DMS153 treated with DMSO at 0.1 percent for 48 hours (cell line): Measurements from ENCODE around the gene STAB2.

Experiments
- DNase-seq: peaks from one replicate; lab custom pipeline; 2025; ENCODE audit not compliant: unreplicated experiment; lab: John Stamatoyannopoulos, UW

The STAB2 gene

DNA sequence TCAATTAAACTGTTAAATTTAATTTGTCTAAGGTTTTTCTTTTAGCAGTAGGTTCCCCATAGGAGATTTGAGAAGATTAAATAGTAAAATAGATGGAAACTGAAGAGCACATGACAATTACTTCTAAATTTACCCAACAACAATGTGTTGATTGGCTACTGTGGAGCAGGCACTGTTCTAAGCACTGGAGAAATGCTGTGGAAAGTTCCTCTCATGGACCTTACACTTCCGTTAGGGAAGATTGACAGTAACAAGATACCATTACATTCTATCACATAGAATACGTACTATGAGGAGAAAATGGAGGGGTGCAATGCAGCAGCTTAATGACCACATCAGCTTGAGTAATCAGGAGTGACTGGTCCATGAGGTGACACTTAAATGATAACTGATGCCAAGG, 8.1 kb upstream of the STAB2 start:
- DNase-seq, result no peak

DNA sequence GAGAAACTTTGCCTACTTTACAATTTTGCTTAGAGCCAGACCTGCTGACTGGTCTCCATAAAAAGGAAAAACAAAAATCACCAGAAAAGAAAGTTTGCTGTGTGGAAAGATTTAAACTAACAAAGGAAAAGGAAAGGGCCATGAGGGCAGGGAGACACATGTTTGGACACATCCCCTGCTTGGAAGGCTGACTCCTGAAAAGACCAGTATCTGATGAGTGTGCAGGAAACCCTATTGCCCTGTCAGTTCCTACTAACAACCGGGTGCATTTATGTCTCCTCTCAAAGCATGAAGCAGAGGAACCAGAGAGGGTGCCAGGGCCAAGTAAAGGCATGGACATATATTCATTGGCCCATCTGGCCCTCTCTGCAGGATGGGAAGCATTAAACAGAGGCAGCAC, 7.0 kb upstream of the STAB2 start:
- DNase-seq, result no peak

DNA sequence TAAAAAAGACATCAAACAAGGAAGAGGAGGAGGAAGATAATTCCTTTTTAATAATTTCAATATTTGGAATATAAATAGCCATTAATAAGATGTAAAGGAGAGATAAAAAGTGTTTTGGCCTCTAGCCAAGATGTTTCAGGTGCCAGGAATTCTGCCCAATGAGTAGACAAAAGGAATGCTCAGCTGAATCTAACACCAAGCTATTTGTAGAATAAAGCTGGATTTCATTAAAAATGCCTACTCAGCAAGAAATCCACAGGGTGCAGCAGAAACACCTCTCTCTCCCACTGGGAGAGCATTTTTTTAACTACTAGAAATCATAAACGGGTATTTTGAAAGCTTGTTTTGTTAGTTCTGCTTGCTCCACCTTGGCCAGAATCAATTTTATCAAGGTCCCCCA, 4.1 kb upstream of the STAB2 start:
- no peak for DNase-seq

DNA sequence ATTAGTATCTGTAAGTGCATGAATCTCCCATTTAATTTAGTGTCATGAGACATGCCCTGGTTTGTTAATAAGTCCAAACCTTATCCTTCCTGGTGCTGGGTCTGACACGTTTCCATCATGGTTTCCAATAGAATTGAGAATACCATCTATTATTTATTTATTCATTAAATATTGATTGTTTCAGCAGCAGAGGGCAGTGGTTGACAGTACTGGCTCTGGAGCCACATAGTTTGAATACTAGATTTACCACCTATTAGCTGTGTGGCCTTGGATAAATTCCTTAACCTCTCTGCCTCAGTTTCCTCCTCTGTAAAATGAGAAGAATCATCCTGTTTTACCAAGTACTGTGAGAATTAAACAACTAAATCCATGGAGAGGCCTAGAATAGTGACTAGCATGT, 941 bp upstream of the STAB2 start:
- DNase-seq, result no peak

DNA sequence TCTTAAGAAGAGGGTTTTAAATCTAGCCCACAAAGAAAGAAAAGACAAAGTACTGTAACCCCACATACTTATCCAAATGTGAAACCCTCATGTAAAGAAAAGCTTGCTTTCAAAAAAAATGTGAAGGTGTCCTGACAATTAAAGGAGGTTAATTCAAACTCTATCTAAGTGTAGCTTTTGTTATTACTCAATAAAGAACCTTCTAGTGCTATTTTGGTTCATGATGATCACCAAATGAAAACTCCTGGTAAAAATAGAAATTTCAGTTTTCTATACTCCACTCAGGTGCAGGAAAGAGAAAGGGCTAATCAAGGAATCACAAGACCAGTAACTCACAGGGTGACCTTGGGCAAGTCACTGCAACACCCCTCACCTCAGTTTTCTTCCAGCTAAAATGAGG, 1.6 kb downstream of the STAB2 start:
- DNase-seq, result no peak

DNA sequence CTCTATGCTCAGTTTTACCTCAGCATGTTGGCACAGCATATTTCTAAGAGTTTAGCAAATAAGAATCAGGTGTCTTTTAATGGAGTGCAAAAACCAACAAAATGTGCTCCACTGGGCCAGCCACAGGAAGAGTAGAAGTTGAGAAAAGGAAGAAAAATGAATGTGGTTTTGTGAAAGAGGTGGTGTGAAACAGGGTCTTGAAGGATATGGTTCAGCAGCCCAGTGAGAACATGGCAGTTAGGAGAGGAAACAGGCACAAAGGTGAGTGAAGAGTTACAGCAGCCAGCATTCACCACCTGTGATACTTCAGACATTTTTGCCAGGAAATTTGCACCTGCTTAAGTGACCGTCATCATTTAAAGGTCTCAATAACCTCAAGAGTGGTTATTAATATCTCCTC, 2.4 kb downstream of the STAB2 start:
- no peak for DNase-seq

DNA sequence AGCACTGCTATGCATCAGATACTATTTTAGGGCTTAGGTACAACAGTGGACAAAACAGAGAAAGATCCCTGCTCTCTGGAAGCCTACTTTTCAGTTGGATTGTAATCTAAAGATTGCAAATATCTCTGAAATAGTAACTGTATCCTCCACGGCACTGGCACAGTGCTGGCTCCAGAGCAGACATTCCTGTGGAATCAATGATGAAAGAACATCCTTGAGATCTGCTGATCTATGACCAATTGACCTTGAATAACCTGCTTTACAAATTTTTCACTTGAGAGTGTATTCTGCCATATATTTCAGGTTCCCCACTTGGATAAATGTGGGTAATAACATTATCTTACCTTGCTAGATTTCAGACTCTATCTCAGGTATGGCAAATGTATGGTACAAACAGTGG, 3.2 kb downstream of the STAB2 start:
- no peak for DNase-seq

DNA sequence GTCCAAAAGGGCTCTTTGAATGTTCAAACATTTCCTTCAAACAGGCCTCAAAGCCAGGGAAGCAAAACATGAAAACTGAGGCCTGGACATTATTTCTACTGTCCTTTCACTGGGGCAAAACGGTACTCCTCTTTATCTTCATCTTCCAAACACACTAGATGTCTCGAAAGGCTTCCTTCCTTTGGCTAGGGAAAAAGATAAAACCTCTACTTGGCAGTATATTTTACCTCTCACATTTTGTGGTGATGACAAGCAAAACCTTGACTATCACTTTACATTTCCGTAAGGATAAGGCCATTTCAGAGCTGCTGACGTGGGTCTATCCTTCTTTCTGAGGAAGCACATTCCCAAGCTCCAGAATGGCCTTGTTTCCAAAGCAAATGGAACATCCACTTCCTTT, 9.9 kb downstream of the STAB2 start:
- DNase-seq, result no peak

DNA sequence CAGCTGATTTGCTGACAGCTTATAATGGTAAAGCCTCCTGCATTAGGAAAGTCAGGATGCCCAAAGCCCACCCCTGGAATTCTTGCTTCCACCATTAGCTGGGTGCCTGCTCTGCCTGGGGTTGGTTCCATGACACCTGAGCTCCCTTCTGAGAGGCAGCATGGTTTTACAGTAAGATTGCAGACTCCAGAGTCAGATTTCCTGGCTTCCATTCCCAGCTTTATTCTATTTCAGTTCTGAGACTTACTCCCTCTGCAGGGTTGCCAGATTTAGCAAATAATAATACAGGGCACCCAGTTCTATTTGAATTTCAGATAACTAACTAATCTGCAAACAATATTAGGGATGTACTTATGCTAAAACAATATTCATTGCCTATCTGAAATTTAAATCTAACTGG, 12.2 kb downstream of the STAB2 start:
- no peak for DNase-seq

DNA sequence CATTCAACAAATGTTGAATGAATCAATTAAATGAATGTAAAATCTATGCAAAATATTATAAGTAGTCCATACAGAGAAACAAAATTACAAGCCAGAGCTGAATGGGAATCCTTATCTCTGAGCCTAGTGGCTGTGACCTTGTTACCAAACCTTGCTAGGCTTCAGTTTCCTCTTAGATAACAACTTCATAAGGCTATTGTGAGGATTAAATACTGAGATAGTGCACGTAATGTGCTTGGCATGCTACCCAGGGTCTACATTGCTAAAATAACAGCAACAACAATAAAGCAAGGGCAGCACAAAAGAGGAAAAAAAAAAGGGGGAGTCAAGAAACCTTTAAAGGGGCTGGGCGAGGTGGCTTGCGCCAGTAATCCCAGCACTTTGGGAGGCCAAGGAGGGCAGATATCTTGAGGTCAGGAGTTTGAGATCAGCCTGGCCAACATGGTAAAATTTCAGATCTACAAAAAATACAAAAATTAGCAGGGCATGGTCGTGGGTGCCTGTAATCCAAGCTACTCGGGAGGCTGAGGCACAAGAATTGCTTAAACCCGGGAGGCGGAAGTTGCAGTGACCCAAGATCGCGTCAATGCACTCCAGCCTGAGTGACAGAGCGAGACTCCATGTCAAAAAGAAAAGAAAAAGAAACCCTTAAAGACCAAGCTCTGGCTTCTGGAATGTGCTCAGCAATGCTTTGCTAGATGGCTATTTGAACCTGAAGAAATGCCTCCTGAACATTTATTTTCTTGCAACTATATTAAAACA, 14.1 kb downstream of the STAB2 start:
- no peak for DNase-seq

DNA sequence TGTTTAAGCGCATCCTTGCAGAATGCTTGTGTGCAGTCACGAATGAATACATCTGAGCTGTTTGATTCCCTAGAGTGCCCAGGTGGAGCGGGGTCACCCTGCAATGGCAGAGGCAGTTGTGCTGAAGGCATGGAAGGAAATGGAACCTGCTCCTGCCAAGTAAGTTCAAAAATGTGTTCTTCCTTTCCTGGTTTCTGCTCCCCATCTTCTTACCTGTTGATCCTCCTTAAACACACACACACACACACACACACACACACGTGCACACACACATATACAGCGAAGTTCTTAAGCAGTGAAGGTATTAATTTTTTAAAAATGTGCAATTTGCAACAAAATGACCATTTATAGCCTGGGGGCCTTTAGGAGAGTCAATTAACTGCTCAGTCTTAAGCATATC, 33.3 kb downstream of the STAB2 start:
- DNase-seq, result no peak

DNA sequence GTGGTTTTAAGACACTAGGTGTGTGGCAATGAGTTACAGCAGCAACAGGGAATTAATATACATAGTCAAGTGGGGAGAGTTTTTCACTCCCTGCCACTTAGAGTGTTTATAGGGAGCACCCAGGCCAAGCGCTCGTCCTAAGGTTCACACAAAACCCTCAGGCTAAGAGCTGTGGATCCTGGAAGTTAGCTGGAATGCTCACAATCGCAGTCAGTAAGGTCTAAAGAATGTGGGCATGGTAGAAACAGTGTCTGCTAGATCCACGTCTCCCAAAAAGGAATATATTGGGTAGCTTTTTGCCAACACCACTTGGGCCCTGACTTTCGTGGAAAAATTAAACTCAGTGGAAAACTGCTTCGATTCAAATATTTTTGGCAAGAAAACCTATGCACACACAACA, 36.6 kb downstream of the STAB2 start:
- DNase-seq, result no peak

DNA sequence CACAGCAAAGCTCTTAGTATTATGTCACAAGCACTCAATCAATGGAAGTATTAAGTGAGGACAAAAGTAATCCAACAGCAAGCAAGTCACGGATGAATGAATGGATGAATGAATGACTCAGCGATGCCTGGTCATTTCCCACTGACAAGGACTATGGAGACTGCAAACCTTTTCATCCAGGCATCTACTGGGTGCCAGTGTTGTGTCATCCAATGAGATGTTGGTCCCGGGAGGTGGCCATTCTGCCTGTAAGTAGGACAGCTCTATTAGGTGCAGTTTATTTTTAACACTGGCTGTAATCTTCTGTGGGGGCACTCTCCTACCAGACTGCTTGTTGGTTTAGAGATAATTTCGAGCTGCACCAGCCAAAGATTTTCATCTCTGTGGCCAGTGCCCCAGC, 39.4 kb downstream of the STAB2 start:
- DNase-seq, result peak; percentile 87

DNA sequence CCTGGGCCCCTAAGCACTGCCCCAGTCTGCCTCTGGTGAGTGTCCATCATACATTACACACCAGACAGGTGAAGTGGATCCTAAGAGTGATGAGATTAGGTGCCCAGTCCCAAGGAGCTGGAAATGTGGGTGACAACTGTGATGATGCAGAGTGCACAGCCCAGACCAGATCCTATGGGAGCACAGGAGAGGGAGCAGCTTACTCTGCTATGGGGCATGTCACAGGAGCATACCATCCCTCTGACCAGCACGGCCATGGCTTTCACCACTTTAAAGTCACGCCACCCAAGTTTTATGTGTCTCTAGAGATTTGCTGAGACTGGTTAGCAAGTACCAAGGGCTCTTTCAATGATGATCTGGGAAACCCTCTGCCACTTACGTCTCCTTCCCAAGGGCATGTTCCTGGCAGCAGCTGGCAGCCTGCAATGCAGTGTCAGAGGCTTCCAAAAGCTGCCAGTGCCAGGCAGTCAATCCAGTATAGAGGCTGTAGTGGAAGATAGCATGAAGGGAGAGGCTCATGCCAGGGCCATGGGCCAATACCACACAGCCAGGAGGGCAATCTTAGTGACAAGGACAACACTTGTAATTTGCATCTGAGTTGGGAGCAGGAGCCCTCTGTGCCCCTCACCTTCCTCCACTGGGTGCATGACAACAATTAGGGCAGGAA, 40.2 kb downstream of the STAB2 start:
- DNase-seq, result no peak

DNA sequence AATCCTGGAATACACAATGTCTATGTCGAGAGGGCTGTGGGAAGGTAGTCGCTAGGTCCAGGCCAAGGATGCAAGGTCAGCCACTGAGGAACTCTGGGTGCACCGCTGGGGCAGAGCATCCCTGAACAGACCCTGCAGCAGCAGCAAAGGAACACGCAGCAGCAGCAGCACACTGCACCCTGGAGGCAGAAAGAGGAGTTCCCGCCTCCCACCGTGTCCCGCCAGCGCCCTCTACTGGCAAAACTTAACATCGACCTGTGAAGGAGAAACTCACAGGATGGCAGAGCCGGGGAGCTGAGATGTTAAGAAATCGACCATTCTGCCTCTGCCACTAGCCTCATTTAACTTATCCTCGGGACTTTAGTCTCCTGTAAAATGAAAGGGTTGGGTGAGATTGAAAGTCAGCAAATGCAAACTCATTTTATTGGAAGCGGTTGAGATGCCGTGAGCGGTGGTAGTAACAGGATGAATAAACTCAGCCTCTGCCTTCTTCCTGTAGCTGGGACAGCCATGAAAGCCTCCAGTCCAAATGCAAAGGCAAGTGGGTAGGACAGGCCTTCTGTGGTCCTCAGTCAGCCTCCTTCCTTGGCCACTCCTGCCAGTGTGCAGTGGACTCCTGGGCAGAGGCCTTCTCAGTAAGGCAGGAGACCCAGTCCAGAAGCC, 45.6 kb downstream of the STAB2 start:
- DNase-seq, result no peak

DNA sequence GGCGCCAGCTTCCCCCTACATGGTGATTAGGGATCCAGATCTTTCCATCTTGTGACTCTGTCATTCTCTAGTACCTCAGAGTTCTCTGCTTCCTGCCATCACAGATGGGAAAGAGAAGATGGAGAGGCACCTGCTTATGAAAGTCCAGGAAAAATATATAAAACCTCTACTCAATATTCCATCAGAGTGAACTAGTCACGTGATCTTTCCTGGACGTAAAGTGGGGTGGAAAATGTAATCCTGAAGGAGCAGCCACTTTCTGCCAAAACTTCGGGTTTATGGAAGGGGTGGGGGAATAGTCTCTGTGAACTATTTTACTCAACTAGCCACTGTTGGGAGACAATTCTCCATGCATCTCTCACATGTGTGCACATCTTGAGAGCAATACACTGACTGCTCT, 47.7 kb downstream of the STAB2 start:
- DNase-seq, result no peak

DNA sequence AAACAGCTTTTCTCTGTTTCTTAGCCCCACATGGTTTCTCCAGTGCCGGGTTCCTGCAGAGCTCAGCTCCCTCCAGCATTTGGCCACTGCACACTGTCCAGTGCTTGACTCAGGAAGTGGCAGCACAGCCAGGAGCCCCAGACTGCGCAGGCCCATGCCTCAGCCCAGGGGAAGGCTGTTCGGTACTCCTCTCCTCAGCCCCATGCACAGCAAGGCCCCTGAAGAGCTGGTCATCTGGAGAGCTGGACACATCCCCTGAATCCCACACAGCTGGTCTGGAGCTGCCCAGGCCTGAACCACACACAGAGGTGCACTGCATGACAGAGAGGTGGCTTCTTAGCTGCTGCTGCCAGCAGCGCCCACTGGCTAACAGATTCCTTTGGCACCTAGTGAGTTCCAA, 48.3 kb downstream of the STAB2 start:
- DNase-seq, result no peak

DNA sequence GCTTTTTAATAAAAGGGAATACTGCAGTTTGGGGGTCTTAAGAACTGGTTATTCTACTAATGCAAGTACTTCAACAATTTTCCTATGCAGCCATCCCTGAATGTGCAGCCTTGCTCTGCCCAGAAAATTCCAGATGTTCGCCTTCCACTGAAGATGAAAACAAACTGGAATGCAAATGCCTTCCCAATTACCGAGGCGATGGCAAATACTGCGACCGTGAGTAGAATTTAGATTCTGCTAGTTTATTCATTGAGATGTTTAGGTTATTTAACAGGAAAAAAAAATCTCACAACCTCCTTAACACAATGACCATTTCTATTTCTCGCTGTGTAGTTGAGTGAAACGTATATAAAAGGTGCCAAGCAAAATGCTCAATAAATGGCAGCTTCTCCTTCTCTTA, 49.9 kb downstream of the STAB2 start:
- DNase-seq, result no peak

DNA sequence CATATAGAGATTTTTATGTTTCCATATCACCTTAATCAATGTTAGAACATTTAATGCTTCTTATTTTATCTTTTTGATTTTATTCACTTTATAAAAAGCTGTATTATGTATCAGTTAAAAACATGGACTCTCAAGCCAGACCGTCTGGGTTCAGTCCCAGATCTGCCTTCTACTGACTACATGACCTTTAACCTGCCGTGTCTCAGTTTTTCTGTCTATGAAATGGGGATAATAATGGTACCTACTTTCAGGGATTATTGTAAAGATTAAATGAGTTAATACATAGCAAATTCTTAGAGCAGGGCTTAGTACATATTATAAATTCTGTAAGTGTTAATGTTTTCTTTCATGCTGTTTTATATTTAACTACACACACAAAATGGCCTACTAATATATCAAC, 50.4 kb downstream of the STAB2 start:
- DNase-seq, result no peak

DNA sequence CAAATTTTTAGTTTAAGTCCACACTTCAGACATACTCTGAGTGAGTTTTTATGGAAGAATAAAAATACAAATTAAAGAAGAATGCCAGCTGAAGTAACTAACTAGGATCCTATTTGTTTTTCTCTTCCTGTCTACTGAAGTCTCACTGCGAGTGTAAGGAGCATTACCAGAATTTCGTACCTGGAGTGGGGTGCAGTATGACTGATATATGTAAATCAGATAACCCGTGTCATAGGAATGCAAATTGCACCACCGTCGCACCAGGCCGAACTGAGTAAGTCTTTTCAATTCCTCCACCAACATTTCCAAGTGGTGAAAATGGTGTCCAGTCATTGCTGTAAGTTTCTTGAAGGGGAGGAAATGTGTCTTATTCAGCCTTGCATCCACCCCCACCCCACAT, 52.9 kb downstream of the STAB2 start:
- DNase-seq, result no peak

DNA sequence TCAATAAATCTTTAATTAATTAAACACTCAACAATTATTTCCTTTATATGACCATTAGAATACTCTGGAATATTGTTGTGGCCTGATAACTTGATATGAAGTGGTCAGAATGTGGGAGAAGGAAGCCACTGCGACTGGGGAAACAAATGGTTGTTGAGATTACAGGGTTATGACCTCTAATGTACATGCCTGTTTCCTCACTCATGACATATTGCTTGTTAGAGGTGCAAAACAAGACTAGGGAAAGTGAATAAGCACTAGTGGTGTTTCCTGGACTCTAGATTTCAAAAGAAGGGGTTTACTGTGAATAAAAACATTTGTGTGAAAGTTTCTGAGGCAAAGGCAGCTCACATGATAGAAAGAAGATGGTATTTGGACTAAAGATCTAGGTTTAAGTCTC, 53.3 kb downstream of the STAB2 start:
- DNase-seq, result no peak

DNA sequence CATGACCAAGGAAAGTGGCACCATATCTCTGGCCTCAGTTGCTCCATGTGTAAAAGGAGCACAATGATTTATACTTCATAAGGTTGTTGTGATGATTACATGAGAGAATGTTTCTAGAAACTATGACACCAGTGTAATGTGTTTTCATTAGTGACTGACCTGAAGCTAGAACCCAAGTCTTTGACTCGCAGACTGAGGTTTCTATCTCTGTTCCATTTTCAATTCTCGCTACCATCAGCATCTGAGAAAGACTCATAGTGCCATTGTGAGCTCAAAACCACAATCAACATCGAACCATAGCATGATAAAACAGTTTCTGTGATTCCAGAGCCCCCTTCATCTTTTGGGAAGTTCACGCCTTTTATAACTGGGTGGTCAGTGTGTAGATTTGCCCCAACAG, 53.8 kb downstream of the STAB2 start:
- DNase-seq, result no peak
